Measurements from ENCODE around the gene UBTF. TPM values are rescaled to one million over a fixed set of nuclear protein-coding genes. Genes with fewer than 3 reads are reported as not detected.
A peak's percentile ranks its signal among the peaks of the same experiment; 100 is the strongest.

UBTF gene
- total and polyA plus RNA-seq, 2 donors (not counting 3 experiments of a cell fraction or from before 2014, with no cell fraction given): 14.7 to 84.7 TPM

DNA sequence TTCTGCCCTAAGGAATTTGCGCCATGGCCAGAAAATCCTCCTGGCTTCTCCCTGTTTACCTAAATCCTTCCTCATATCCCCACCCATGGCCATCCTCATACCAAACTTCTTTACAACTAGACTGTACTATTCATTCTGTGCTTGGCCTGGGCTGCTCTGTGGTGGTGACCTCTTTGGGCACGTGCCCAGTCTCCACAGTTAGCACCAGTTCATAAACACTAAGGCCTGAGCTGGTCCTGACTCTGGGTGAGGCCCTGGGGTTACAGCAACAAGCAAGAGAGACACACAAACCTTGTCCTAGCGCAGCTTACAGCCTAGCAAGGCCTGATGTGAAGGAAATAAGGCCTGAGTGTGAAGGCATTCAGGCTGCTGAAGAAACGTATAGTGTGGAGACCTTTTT is 16.7 kb downstream of the UBTF start:
- Histone ChIP-seq H3K9me1 (replicated peaks; ENCODE audit: control insufficient read depth, extremely low read depth, insufficient read depth, low read length) (no peaks in the 10 kb centered on the region), H3K9ac (replicated peaks; ENCODE audit: extremely low read depth, insufficient read depth, low read length) (no peak overlapping the region), H3K4me1 (ENCODE audit: control insufficient read depth, extremely low read depth, insufficient read depth, low read length) (peaks cover 20% of the 10 kb centered on the region), H3K27me3 (ENCODE audit: control insufficient read depth in 2 of 2, insufficient read depth in 2 of 2, low read length in 2 of 2) (no peaks in the 10 kb centered on the region), H3K4me2 (ENCODE audit: insufficient read depth, low read length) (no peak overlapping the region), H3K79me2 (ENCODE audit: control insufficient read depth, insufficient read depth, low read length) (peaks cover 12% of the 10 kb centered on the region), H3K27ac (ENCODE audit: insufficient read depth, low read depth, low read length) (no peak overlapping the region), H3K36me3 (ENCODE audit: control insufficient read depth in 2 of 2, extremely low read depth in 1 of 2, insufficient read depth in 2 of 2, low read length in 2 of 2) (peaks cover 0 to 8% of the 10 kb centered on the region in 2 experiments), H3K4me3 (replicated peaks in 1 of 3; ENCODE audit: insufficient read depth in 1 of 3, low read depth in 1 of 3, low read length in 3 of 3) (no peak overlapping the region), H2AFZ (ENCODE audit: low read depth, low read length) (no peak overlapping the region), H4K20me1 (replicated peaks; ENCODE audit: control insufficient read depth, extremely low read depth, insufficient read depth, low read length) (no peaks in the 10 kb centered on the region), H3K9me3 (replicated peaks; ENCODE audit: control insufficient read depth, insufficient read depth, low read length) (no peaks in the 10 kb centered on the region)
- DNase-seq (ENCODE audit: low read depth, low spot score) (no peak), FAIRE-seq (no peak)
- intact Hi-C loops (cut with micrococcal nuclease) (no loop called here), dilution Hi-C loops (cut with MboI; ENCODE audit: extremely low pct_ligation_motif_present, low sequenced_read_pairs) (no loop called here)
- no TSS peak for BruUV-seq (replicated peaks)
- ChIA-PET CTCF (interaction anchor here (1.0 to 2.4 kb wide), 4 partner anchors 9 to 126 kb away, joined by 3 to 9 read pairs (median 6); partner anchors contain the start of gene SLC25A39), POLR2A (no interaction called here)
- no peak for TF ChIP-seq POLR2A (IDR thresholded peaks at IDR 0.05; ENCODE audit: low read depth, low read length)

- Histone ChIP-seq H3K9me3 (replicated peaks; ENCODE audit: control insufficient read depth, insufficient read depth, low read length) (no peaks in the 10 kb centered on the region), H3K36me3 (ENCODE audit: control insufficient read depth in 2 of 2, extremely low read depth in 1 of 2, insufficient read depth in 2 of 2, low read length in 2 of 2) (peaks cover 0 to 11% of the 10 kb centered on the region in 2 experiments), H3K4me3 (replicated peaks in 1 of 3; ENCODE audit: insufficient read depth in 1 of 3, low read depth in 1 of 3, low read length in 3 of 3) (peak overlapping the region; percentile 60 to 94 (median 70)), H3K4me2 (ENCODE audit: insufficient read depth, low read length) (peak overlapping the region; percentile 70), H4K20me1 (replicated peaks; ENCODE audit: control insufficient read depth, extremely low read depth, insufficient read depth, low read length) (no peaks in the 10 kb centered on the region), H3K27me3 (ENCODE audit: control insufficient read depth in 2 of 2, insufficient read depth in 2 of 2, low read length in 2 of 2) (no peaks in the 10 kb centered on the region), H3K79me2 (ENCODE audit: control insufficient read depth, insufficient read depth, low read length) (peaks cover 23% of the 10 kb centered on the region), H2AFZ (ENCODE audit: low read depth, low read length) (peak overlapping the region; percentile 79), H3K4me1 (ENCODE audit: control insufficient read depth, extremely low read depth, insufficient read depth, low read length) (peaks cover 26% of the 10 kb centered on the region), H3K9me1 (replicated peaks; ENCODE audit: control insufficient read depth, extremely low read depth, insufficient read depth, low read length) (no peaks in the 10 kb centered on the region), H3K27ac (ENCODE audit: insufficient read depth, low read depth, low read length) (peak overlapping the region; percentile 69), H3K9ac (replicated peaks; ENCODE audit: extremely low read depth, insufficient read depth, low read length) (peak overlapping the region; percentile 80)
- FAIRE-seq (peak; percentile 54), DNase-seq (ENCODE audit: low read depth, low spot score) (peak; percentile 35)
- ChIA-PET CTCF (interaction anchor here (0.6 to 1.9 kb wide), 5 partner anchors 10 to 46 kb away, joined by 3 to 10 read pairs (median 5); partner anchors contain the start of genes TMUB2 and UBTF), POLR2A (interaction anchor here (0.6 kb wide), 1 partner anchor 81 kb away, joined by 5 read pairs; no protein-coding TSS in a partner anchor)
- BruUV-seq (replicated peaks): TSS peak; percentile 75
- dilution Hi-C loops (cut with MboI; ENCODE audit: extremely low pct_ligation_motif_present, low sequenced_read_pairs): no loop called here
- intact Hi-C loops (cut with micrococcal nuclease): loop anchor here (1.0 to 2.0 kb wide), 4 partner anchors 10 to 145 kb away; partner anchors contain the start of genes GRN and UBTF
- TF ChIP-seq POLR2AphosphoS5 (IDR thresholded peaks at IDR 0.05; ENCODE audit: insufficient read depth, low read depth, low read length): no peak
- TF ChIP-seq POLR2A (IDR thresholded peaks at IDR 0.05; ENCODE audit: low read depth, low read length): peak; percentile 37
- TF ChIP-seq EZH2 (IDR thresholded peaks at IDR 0.05; ENCODE audit: borderline replicate concordance, low read depth, low read length, severe bottlenecking): no peak
Observed at GRCh38 chr17:44200478-44201155, 18.9 kb downstream of the UBTF start.
